ENCODE results near the gene WNT2B.

Gene WNT2B

GRCh38 chr1:112515311-112516009, 6.7 kb downstream of the WNT2B start:
- DNase-seq (ENCODE audit: low read depth), result no peak
- TF ChIP-seq CTCF (conservative IDR thresholded peaks at IDR 0.05; ENCODE audit: low read depth, low read length), result no peak
- no peak overlapping the region for H3K4me3 ChIP-seq (ENCODE audit: low read length)

GRCh38 chr1:112516141-112516540, 7.4 kb downstream of the WNT2B start:
- DNase-seq (ENCODE audit: low read depth), result no peak
- H3K4me3 ChIP-seq (ENCODE audit: low read length), result no peak overlapping the region
- no peak for TF ChIP-seq CTCF (conservative IDR thresholded peaks at IDR 0.05; ENCODE audit: low read depth, low read length)

- H3K4me3 ChIP-seq (ENCODE audit: low read length), result no peak overlapping the region
- TF ChIP-seq CTCF (conservative IDR thresholded peaks at IDR 0.05; ENCODE audit: low read depth, low read length), result no peak
- no peak for DNase-seq (ENCODE audit: low read depth)
These were observed 8.5 kb downstream of the WNT2B start for GRCh38 chr1:112517231-112517630.

GRCh38 chr1:112517646-112518045, 8.9 kb downstream of the WNT2B start:
- no peak for DNase-seq (ENCODE audit: low read depth)
- no peak overlapping the region for H3K4me3 ChIP-seq (ENCODE audit: low read length)
- TF ChIP-seq CTCF (conservative IDR thresholded peaks at IDR 0.05; ENCODE audit: low read depth, low read length), result no peak

GRCh38 chr1:112518186-112518585, 9.4 kb downstream of the WNT2B start:
- TF ChIP-seq CTCF (conservative IDR thresholded peaks at IDR 0.05; ENCODE audit: low read depth, low read length), result no peak
- DNase-seq (ENCODE audit: low read depth), result no peak
- H3K4me3 ChIP-seq (ENCODE audit: low read length), result no peak overlapping the region

GRCh38 chr1:112520166-112520565, 11.4 kb downstream of the WNT2B start:
- no peak for DNase-seq (ENCODE audit: low read depth)
- TF ChIP-seq CTCF (conservative IDR thresholded peaks at IDR 0.05; ENCODE audit: low read depth, low read length), result no peak
- H3K4me3 ChIP-seq (ENCODE audit: low read length), result no peak overlapping the region

- no peak overlapping the region for H3K4me3 ChIP-seq (ENCODE audit: low read length)
- peak; percentile 95 for DNase-seq (ENCODE audit: low read depth)
- no peak for TF ChIP-seq CTCF (conservative IDR thresholded peaks at IDR 0.05; ENCODE audit: low read depth, low read length)
These were observed 13.9 kb downstream of the WNT2B start for GRCh38 chr1:112522621-112523020.
